HepG2 (cell line): Measurements from ENCODE around the gene ARFGAP3. TPM values are rescaled to one million over a fixed set of nuclear protein-coding genes. Genes with fewer than 3 reads are reported as not detected.

Experiments
- ATAC-seq: fragments of 200-7000 bp; cut with Tn5 transposase; 3 replicates; pipeline ENCODE4 v1.9.1; 2020; ENCODE audit warnings: mild to moderate bottlenecking, moderate library complexity
- BruUV-seq: library from RNA; stranded (reverse); fragments of 400-500 nt; replicated peaks from 2 replicates; lab custom pipeline; 2021; lab: Mats Ljungman, UMichigan
- CTCF ChIA-PET: fragments of 300-600 bp; formaldehyde crosslinking; extraction: SDS; loops from one replicate; lab custom pipeline; 2021; ENCODE audit warnings: low total read pairs, inconsistent platforms, low intra/inter-chr PET ratio; lab: Yijun Ruan, JAX
- POLR2A ChIA-PET: fragments of 350-600 bp; sonication (Branson Sonifier 250); formaldehyde crosslinking; loops from one replicate; lab custom pipeline; 2020; ENCODE audit warnings: antibody characterized with exemption, inconsistent platforms; lab: Yijun Ruan, JAX
- DNase-seq: peaks from one replicate; pipeline ENCODE4 v3.0.0-alpha.2; 2015; ENCODE audit warnings: low spot score
- FAIRE-seq: peaks from 3 replicates; lab custom pipeline; 2011; peaks lifted over from hg19 to GRCh38; lab: Jason Lieb, UNC
- H2AFZ ChIP-seq: one replicate; pipeline ENCODE4 v1.6.1; 2011; ENCODE audit warnings: low read length, inconsistent platforms
- H3K27ac ChIP-seq: fragments of 300-600 bp; 3 replicates; pipeline ENCODE4 v1.8.0; 2011; ENCODE audit warnings: mixed run types, mild to moderate bottlenecking, mixed read lengths, low read length, inconsistent platforms; ENCODE audit not compliant: insufficient read depth; ENCODE audit errors: extremely low read length
- H3K27me3 ChIP-seq, 2 experiments: fragments of 200-600 bp in 1 of 2; 2 replicates in 1 of 2; 3 replicates in 1 of 2; pipeline versions ENCODE4 v1.6.0 to v1.8.0; 2011; ENCODE audit warnings: low read length in 2 of 2, mild to moderate bottlenecking in 2 of 2, moderate library complexity in 2 of 2, inconsistent platforms in 1 of 2; ENCODE audit not compliant: insufficient read depth in 2 of 2, control insufficient read depth in 1 of 2
- H3K36me3 ChIP-seq, 2 experiments: fragments of 200-600 bp in 1 of 2; replicated peaks in 1 of 2; 2 replicates in 1 of 2; 3 replicates in 1 of 2; pipeline versions ENCODE4 v1.5.1 to v1.8.0; 2011; ENCODE audit warnings: low read length in 2 of 2, inconsistent platforms in 1 of 2; ENCODE audit not compliant: insufficient read depth in 2 of 2, control insufficient read depth in 1 of 2
- H3K4me1 ChIP-seq: 2 replicates; pipeline ENCODE4 v1.5.1; 2012; ENCODE audit warnings: low read length, inconsistent platforms; ENCODE audit not compliant: insufficient read depth
- H3K4me2 ChIP-seq: 2 replicates; pipeline ENCODE4 v1.6.0; 2011; ENCODE audit warnings: low read depth, low read length, inconsistent platforms
- H3K4me3 ChIP-seq, 3 experiments: fragments of 200-600 bp in 1 of 3; sonication (generic), shearing (Covaris generic) in 1 of 3; replicated peaks in 1 of 3; 2 replicates each; pipeline ENCODE4 v1.5.1; 2011 to 2016; ENCODE audit warnings: low read length in 3 of 3, inconsistent platforms in 2 of 3, low read depth in 2 of 3, mild to moderate bottlenecking in 2 of 3, control low read depth in 1 of 3, mixed read lengths in 1 of 3; ENCODE audit not compliant: insufficient read depth in 1 of 3
- H3K79me2 ChIP-seq: one replicate; pipeline ENCODE4 v1.6.1; 2011; ENCODE audit warnings: low read length, inconsistent platforms; ENCODE audit not compliant: insufficient read depth
- H3K9ac ChIP-seq: 2 replicates; pipeline ENCODE4 v1.6.0; 2011; ENCODE audit warnings: mild to moderate bottlenecking, low read depth, low read length, inconsistent platforms; ENCODE audit not compliant: insufficient read depth
- H3K9me3 ChIP-seq: 2 replicates; pipeline ENCODE4 v1.5.1; 2012; ENCODE audit warnings: mild to moderate bottlenecking, low read length
- H4K20me1 ChIP-seq: 2 replicates; pipeline ENCODE4 v1.6.0; 2011; ENCODE audit warnings: inconsistent platforms, mild to moderate bottlenecking, low read length, moderate library complexity; ENCODE audit not compliant: insufficient read depth
- ADNP ChIP-seq: sonication (generic); formaldehyde crosslinking; IDR thresholded peaks from 2 replicates; pipeline ENCODE4 v1.4.0; 2020; ENCODE audit warnings: missing genetic modification reagents
- MEF2D ChIP-seq: sonication (generic); formaldehyde crosslinking; IDR thresholded peaks from 2 replicates; pipeline ENCODE4 v1.5.1; 2020; ENCODE audit warnings: mild to moderate bottlenecking, missing genetic modification reagents
- MIXL1 ChIP-seq: IDR thresholded peaks from 2 replicates; pipeline ENCODE4 v1.6.1; 2016
- NFYB ChIP-seq: sonication (generic); formaldehyde crosslinking; IDR thresholded peaks from 2 replicates; pipeline ENCODE4 v1.4.0; 2020; ENCODE audit warnings: missing genetic modification reagents
- NFYC ChIP-seq: IDR thresholded peaks from 2 replicates; pipeline ENCODE4 v1.6.1; 2016; ENCODE audit warnings: missing genetic modification reagents, missing compliant biosample characterization
- PPARG ChIP-seq: conservative IDR thresholded peaks from 2 replicates; pipeline ENCODE4 v1.6.1; 2016; ENCODE audit warnings: missing biosample characterization, missing genetic modification reagents
- ZNF768 ChIP-seq: sonication (generic); formaldehyde crosslinking; IDR thresholded peaks from 2 replicates; pipeline ENCODE4 v1.4.0; 2020; ENCODE audit warnings: missing genetic modification reagents
- WGBS: methylation state at CpG from one replicate; pipeline ENCODE4 v1.1.6; 2017; ENCODE audit warnings: low lambda C conversion rate; 5-methylcytosine and 5-hydroxymethylcytosine counted together
- in situ Hi-C: cut with HindIII; loops from 2 replicates; pipeline ENCODE4 v1.10.0; 2017; ENCODE audit warnings: low pct_unique_long_range_greater_than_20kb; ENCODE audit not compliant: extremely low pct_ligation_motif_present
- intact Hi-C: fragments of 100-400 bp; cut with micrococcal nuclease; formaldehyde crosslinking; loops from one replicate; pipeline ENCODE4 v1.10.0; 2022; ENCODE audit not compliant: unreplicated experiment
- polyA plus RNA-seq, 8 experiments: library from polyadenylated mRNA; depleted of rRNA in 3 of 8; stranded (reverse) in 7 of 8; unstranded in 1 of 8; fragments of >200 nt; fragmentation: Illumina TruSeq in 4 of 8; extraction: Trizol in 4 of 8; gene quantifications; 2 replicates each; pipeline versions ENCODE4 v1.2.1 to v1.2.3, GENCODE V29; 2011 to 2016; ENCODE audit warnings: low read depth in 4 of 8, missing spikeins in 1 of 8, mixed read lengths in 1 of 8; ENCODE audit not compliant: insufficient read depth in 1 of 8
- total RNA-seq, 5 experiments: library from RNA; depleted of rRNA; stranded (reverse); fragments of >200 nt; fragmentation: Illumina TruSeq; extraction: Trizol; gene quantifications; 2 replicates each; pipeline ENCODE4 v1.2.3, GENCODE V29; 2016; ENCODE audit warnings: low read depth in 1 of 5
- TF ChIP-seq, protein P1 (sequence below): sonication (generic); formaldehyde crosslinking; IDR thresholded peaks from 2 replicates; pipeline ENCODE4 v1.5.1; 2020; ENCODE audit warnings: mild to moderate bottlenecking, missing genetic modification reagents, moderate library complexity

ARFGAP3 gene
- total and polyA plus RNA-seq, 2 of the 13 experiments (the other 11 are each of a cell fraction or from before 2014, with no cell fraction given), result 41.7 to 61.6 TPM

DNA sequence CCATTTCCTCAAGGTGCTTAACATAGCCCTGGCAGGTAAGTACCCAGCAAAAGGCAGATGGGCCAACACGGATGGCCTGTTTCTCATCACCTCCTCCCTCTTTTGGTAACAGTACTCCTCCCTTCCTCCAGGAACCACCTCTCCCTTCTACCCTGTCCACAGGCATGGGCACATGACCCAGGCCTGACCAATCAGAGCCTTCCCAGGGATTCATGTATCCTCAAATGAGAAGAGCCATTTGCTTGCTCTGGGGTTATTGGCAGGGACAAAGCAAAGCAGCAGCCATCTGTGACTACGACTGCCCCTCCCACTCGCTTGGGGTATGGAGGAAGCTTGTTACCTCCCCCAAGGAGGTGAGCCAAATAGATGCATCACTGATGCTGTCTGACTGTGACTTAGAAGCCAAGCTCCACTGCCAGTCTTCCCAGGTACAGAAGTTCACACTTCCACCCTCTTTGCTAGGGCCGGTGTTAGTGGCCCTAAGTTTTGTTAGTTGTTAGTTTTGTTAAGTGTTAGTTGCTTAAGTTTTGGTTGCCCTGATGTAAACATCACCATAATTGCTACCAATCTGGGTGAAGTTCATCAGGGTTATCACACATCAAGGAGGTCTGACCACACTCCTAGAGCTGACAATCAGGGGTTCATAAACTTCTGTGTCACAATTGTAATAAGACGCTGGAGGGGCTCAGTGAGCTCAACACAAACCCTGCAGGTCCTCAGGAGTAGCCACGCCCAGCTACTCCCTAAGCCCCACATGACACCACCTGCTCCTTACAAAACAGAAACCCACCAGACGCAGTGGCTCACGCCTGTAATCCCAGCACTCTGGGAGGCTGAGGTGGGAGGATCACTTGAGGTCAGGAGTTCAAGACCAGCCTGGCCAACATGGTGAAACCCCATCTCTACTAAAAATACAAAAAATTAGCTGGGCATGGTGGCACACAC lies 57.3 kb downstream of the ARFGAP3 start:
- Histone ChIP-seq H3K4me1 (peaks cover 58% of the 10 kb centered on the region), H3K4me3 (no peak overlapping the region), H3K79me2 (no peaks in the 10 kb centered on the region), H3K27ac (peak overlapping the region; percentile 68), H3K27me3 (no peaks in the 10 kb centered on the region), H2AFZ (no peak overlapping the region), H3K36me3 (peaks cover 6 to 36% of the 10 kb centered on the region in 2 experiments), H4K20me1 (no peaks in the 10 kb centered on the region), H3K9me3 (no peaks in the 10 kb centered on the region), H3K4me2 (no peak overlapping the region), H3K9ac (no peak overlapping the region)
- no TSS peak for BruUV-seq
- ChIA-PET POLR2A (interaction anchor here (0.7 to 1.4 kb wide), 3 partner anchors 34 to 215 kb away, joined by 3 to 9 read pairs (median 7); partner anchors contain the start of genes PACSIN2 and POLDIP3), CTCF (no interaction called here)
- FAIRE-seq, result no peak
- ATAC-seq, result no peak
- no peak for DNase-seq
- in situ Hi-C loops, result no loop called here
- peak; percentile 47; the same call in 1 of the 2 replicates for TF ChIP-seq NFYC (CRISPR knock-in tag)
- TF ChIP-seq PPARG, result 0 out of 2 replicates have a peak, but pooled peaks have one; percentile 17
- peak; percentile 49 for TF ChIP-seq NFYB (CRISPR knock-in tag)
- TF ChIP-seq MIXL1 (CRISPR knock-in tag), result no peak
- intact Hi-C loops, result loop anchor here (2.0 to 10.0 kb wide), 3 partner anchors 19 to 155 kb away; partner anchors contain the start of genes ARFGAP3, ATP5MGL and CYB5R3
- 97% methylated on average over 4 of the region's 8 CpGs for WGBS

DNA sequence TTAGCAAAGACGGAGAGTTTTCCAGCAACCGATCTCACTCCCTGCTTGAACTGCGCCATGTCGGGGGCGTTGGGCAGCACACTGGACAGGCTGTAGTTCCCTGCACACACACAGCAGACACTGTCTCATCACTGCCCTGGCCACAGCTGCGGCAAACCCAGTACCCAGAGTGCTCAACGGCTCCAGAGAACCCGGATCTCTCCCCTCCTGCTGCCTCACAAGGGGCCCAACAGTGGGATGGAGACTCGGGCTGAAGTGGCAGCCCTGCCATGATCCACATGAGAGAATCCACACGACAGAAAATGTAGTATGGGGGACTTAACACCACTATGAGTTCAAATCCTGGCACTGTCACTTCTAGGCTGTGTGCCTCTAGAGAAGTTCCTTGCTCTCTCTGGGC lies 58.0 kb downstream of the ARFGAP3 start:
- DNase-seq, result no peak
- POLR2A ChIA-PET, result no interaction called here
- Histone ChIP-seq H3K36me3 (peaks cover 6 to 36% of the 10 kb centered on the region in 2 experiments), H3K4me2 (no peak overlapping the region), H3K27me3 (no peaks in the 10 kb centered on the region), H2AFZ (no peak overlapping the region), H3K4me1 (peaks cover 58% of the 10 kb centered on the region), H3K4me3 (no peak overlapping the region), H3K79me2 (no peaks in the 10 kb centered on the region), H3K27ac (no peak overlapping the region), H3K9me3 (no peaks in the 10 kb centered on the region), H3K9ac (no peak overlapping the region)
- CTCF ChIA-PET, result no interaction called here
- FAIRE-seq, result no peak
- intact Hi-C loops, result no loop called here
- no TSS peak for BruUV-seq
- WGBS, result 99% methylated on average over 5 of the region's 10 CpGs
- in situ Hi-C loops, result no loop called here
- ATAC-seq, result no peak
- TF ChIP-seq, protein P1, sequence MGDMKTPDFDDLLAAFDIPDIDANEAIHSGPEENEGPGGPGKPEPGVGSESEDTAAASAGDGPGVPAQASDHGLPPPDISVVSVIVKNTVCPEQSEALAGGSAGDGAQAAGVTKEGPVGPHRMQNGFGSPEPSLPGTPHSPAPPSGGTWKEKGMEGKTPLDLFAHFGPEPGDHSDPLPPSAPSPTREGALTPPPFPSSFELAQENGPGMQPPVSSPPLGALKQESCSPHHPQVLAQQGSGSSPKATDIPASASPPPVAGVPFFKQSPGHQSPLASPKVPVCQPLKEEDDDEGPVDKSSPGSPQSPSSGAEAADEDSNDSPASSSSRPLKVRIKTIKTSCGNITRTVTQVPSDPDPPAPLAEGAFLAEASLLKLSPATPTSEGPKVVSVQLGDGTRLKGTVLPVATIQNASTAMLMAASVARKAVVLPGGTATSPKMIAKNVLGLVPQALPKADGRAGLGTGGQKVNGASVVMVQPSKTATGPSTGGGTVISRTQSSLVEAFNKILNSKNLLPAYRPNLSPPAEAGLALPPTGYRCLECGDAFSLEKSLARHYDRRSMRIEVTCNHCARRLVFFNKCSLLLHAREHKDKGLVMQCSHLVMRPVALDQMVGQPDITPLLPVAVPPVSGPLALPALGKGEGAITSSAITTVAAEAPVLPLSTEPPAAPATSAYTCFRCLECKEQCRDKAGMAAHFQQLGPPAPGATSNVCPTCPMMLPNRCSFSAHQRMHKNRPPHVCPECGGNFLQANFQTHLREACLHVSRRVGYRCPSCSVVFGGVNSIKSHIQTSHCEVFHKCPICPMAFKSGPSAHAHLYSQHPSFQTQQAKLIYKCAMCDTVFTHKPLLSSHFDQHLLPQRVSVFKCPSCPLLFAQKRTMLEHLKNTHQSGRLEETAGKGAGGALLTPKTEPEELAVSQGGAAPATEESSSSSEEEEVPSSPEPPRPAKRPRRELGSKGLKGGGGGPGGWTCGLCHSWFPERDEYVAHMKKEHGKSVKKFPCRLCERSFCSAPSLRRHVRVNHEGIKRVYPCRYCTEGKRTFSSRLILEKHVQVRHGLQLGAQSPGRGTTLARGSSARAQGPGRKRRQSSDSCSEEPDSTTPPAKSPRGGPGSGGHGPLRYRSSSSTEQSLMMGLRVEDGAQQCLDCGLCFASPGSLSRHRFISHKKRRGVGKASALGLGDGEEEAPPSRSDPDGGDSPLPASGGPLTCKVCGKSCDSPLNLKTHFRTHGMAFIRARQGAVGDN (CRISPR knock-in tag), result 0 out of 2 replicates have a peak, but pooled peaks have one; percentile 10
- TF ChIP-seq ZNF768 (CRISPR knock-in tag), result peak; percentile 76
- TF ChIP-seq ADNP (CRISPR knock-in tag), result no peak
- no peak for TF ChIP-seq MEF2D (CRISPR knock-in tag)
- TF ChIP-seq, all 625 proteins: peak for 2
- no peaks in the 10 kb centered on the region for H4K20me1 ChIP-seq
